MG63 (cell line): Measurements from ENCODE around the gene PCNX3. TPM values are rescaled to one million over a fixed set of nuclear protein-coding genes. Genes with fewer than 3 reads are reported as not detected.

Experiments used
- DNase-seq: peaks from one replicate; pipeline ENCODE4 v3.0.0-alpha.2; 2020
- H3K27me3 ChIP-seq: fragments of 250-450 bp; sonication (Bioruptor Pico); 2 replicates; pipeline ENCODE4 v1.5.1; 2020; ENCODE audit warnings: mild to moderate bottlenecking, moderate library complexity
- H3K36me3 ChIP-seq: fragments of 250-450 bp; sonication (Bioruptor Pico); 2 replicates; pipeline ENCODE4 v1.5.1; 2020; ENCODE audit warnings: mild to moderate bottlenecking, moderate library complexity
- H3K4me3 ChIP-seq: fragments of 250-450 bp; sonication (Bioruptor Pico); 2 replicates; pipeline ENCODE4 v1.5.1; 2020; ENCODE audit warnings: mild to moderate bottlenecking, moderate library complexity
- H3K9me3 ChIP-seq: fragments of 250-450 bp; sonication (Bioruptor Pico); 2 replicates; pipeline ENCODE4 v1.5.1; 2020; ENCODE audit warnings: mild to moderate bottlenecking, moderate library complexity
- total RNA-seq: library from RNA; depleted of rRNA; stranded (reverse); fragments of >200 nt; shearing (Covaris generic); gene quantifications from 2 replicates; pipeline ENCODE4 v1.2.3, GENCODE V29; 2014; ENCODE audit warnings: low replicate concordance

PCNX3 gene
- total RNA-seq, 1 experiment from 2014 or later: 21.0 TPM

- peaks cover 21% of the 10 kb centered on the region for H3K36me3 ChIP-seq
- no peak for DNase-seq
- H3K4me3 ChIP-seq: no peak overlapping the region
- no peaks in the 10 kb centered on the region for H3K9me3 ChIP-seq
- H3K27me3 ChIP-seq: no peaks in the 10 kb centered on the region
These were observed 23.4 kb upstream of the PCNX3 start for GRCh38 chr11:65591939-65592857.

DNA sequence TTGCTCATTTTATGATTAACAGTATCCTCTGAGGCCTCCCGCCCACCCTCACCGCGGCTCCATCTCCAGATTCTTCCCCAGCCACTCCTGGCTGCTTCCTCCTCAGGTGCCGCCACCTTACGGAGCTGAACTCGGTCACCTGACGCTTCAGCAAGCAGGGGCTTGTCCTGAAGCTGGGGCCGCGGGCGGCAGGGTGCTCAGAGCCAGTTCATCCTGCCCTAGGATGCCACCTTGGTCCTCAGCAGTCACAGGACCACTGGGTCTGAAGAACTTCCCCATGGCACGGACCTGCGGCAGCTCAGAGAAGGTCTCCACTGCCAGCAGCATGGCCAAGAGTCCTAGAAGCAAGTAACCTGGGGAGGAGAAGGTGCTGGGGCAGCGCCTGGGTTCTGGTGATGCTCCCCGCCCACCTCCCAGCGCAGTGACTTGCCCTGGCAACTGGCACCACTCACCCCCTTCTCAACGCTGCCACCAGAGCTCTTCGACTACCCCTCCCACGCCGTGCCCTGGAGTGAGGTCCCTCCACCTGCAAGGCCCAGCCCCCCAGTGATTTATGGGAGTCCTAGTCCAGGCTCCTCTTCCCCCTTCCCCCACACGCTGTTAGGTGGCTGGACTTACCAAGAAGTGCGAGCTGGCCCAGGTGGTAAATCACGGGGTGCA lies 22.6 kb upstream of the PCNX3 start:
- Histone ChIP-seq H3K9me3 (no peaks in the 10 kb centered on the region), H3K27me3 (no peaks in the 10 kb centered on the region), H3K36me3 (peaks cover 21% of the 10 kb centered on the region), H3K4me3 (no peak overlapping the region)
- no peak for DNase-seq

- DNase-seq: no peak
- H3K4me3 ChIP-seq: no peak overlapping the region
- no peaks in the 10 kb centered on the region for H3K27me3 ChIP-seq
- no peaks in the 10 kb centered on the region for H3K9me3 ChIP-seq
- H3K36me3 ChIP-seq: peaks cover 16% of the 10 kb centered on the region
These were observed 21.8 kb upstream of the PCNX3 start for GRCh38 chr11:65593518-65594414.

DNA sequence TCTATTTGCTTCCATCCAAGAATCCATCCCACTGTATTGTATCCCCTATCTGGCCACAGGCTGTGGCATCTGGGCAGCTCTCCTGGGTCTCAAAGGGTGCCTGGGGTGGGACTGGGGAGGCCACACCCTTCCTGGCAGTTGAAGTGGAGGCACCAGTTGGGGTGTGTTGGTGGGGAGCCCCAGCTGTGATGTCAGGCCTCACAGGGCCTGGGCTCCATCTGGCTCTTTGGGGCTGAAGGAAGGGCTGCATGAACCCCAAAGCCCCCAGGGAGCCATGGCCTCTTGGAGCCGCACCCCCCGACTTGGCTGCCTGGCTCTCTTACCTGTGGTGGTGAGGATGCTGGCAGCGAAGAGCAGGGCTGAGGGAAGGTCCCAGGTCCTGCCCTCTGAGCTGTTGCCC lies 20.4 kb upstream of the PCNX3 start:
- no peaks in the 10 kb centered on the region for H3K27me3 ChIP-seq
- H3K9me3 ChIP-seq: no peaks in the 10 kb centered on the region
- no peak for DNase-seq
- H3K4me3 ChIP-seq: no peak overlapping the region
- H3K36me3 ChIP-seq: peaks cover 15% of the 10 kb centered on the region

DNA sequence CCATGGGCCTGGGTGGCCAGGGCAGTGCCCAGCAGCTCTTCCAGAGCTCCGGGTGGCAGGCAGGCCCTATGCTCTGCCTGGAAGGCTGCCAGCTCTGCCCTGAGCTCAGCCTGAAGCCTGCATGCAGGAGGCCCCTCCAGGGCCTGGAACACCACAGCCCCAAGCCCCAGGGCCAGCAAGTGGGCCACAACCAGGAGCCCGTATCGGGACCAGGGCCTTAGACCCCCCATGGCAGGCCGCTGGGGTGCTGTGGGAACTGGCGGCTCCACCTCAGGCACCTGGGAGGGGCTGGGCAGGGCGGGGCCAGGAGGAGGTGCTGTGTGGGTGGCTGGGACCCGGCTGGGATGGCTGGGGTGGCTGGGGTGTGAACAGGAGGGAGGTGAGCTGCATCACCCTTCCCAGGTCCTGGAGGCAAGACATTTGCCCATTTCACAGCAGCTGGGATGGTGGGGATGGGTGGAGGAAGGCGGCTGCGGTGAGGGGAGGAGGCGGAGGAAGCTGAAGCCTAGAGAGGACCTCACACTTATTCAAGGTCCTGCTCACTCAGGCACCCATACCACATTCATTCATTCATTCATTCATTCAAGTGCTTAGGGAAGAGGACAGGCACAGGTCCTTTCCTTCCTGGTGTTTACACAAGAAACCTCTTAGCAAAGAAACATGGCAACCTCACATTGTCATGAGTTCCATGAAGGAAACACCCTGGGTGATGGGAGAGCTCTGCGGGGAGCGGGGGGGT lies 19.9 kb upstream of the PCNX3 start, which contains the start of gene KCNK7:
Gene KCNK7, minus strand, starts transcription at position 258 of the 739 bp plus-strand sequence. Its CDS starts 28 bp downstream, at position 230.
- no peaks in the 10 kb centered on the region for H3K9me3 ChIP-seq
- no peak for DNase-seq
- H3K27me3 ChIP-seq: no peaks in the 10 kb centered on the region
- H3K36me3 ChIP-seq: peaks cover 9% of the 10 kb centered on the region
- H3K4me3 ChIP-seq: no peak within 1 kb of the TSS

DNA sequence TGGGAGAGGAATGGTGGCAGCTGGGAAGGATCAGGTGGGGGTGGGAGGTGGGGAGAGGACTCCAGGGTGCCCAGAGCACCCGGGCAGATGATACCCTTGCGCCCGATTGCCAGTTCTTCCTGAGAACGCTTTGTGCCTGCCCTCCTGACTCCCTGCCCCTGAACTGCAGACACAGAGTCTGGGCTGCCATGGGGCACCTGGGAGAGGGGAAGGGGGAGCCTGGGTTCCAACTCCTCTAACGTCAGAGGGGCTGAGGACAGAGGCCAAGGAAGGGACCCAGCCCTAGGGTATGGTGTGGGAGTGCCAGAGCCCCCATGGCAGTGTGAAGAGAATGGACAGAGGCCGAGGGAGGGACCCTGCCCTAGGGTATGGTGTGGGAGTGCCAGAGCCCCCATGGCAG lies 19.1 kb upstream of the PCNX3 start:
- Histone ChIP-seq H3K27me3 (no peaks in the 10 kb centered on the region), H3K4me3 (no peak overlapping the region), H3K9me3 (no peaks in the 10 kb centered on the region), H3K36me3 (peaks cover 5% of the 10 kb centered on the region; the same call in 1 of the 2 replicates)
- no peak for DNase-seq

DNA sequence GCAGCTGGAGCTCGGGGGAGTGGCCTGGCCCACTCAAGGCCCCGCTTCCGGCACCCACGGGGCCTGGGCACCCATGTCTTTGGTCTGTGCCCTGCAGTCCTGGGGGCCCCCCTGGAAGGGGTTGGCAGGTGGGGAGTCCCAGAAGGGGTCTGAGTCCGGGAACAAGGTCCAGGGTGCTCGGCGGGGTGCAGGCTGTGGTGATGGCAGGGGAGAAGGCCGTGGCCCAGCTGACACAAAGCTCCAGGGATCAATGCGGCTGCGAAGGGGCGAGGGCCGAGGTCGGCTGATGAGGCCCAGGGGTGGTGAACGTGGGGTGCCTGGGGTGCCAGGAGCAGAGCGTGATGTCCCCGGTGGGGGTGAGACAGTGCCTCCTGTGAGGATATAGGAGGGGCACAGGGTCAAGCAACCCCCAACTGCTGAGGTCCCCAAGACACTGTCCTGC lies 17.3 kb upstream of the PCNX3 start:
- Histone ChIP-seq H3K36me3 (peaks cover 5% of the 10 kb centered on the region; the same call in 1 of the 2 replicates), H3K9me3 (no peaks in the 10 kb centered on the region), H3K4me3 (no peak overlapping the region), H3K27me3 (no peaks in the 10 kb centered on the region)
- DNase-seq: no peak

DNA sequence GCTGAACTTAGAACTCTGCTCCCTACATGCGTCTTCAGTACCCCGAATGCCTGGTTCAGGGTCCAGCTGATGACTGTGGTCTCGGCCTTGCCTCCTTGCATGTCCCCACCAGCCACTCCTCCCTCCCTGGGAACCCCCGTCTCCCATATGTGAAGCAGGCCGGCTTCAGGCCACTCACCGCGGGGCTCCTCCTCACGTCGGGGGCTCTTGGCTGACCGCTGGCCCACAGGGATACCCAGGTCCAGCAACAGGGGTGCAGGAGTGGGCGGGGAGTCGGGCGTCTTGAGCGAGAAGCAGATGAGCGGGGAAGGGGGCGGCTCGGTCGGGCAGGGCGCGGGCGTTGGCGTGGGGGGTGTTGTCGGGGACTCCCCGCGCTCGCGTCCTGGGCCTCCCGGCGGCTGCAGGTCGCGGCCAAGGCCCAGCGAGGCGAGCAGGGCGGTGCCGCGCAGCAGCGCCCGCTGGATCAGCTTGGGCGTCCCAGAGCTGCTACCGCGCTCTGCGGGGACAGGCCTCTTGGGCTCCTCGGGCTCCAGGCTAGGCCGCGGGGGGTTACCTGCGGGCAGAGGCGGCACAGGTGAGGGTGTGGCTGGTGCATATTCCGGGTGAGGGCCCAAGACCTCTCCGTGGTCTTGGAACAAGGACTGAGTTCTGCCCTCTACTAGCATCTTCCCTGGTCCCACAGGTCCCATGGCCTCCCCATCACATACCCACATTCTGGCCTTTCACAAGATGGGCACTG lies 16.2 kb upstream of the PCNX3 start:
- no peak for DNase-seq

DNA sequence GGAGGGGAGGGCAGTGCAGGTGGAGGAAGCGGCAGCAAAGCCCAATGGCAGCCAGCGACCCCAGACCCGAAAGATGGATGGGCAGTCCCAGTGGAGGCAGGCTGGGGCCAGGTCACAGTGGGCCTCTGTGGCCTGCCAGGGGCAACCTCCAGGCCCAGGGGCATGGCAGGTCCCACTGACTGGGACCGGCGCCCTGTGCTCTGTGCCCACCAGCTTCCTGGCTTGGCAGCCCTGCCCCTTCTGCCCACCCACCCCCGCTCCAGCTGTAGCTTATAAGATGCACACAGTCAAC lies 15.7 kb upstream of the PCNX3 start:
- peaks cover 13% of the 10 kb centered on the region for H3K36me3 ChIP-seq
- no peak for DNase-seq
- H3K27me3 ChIP-seq: no peaks in the 10 kb centered on the region
- no peak overlapping the region for H3K4me3 ChIP-seq
- no peaks in the 10 kb centered on the region for H3K9me3 ChIP-seq

More for the DNA sequence above, 16.2 kb upstream of the PCNX3 start:
- Histone ChIP-seq H3K36me3 (peaks cover 9% of the 10 kb centered on the region; the same call in 1 of the 2 replicates), H3K4me3 (no peak overlapping the region), H3K9me3 (no peaks in the 10 kb centered on the region), H3K27me3 (no peaks in the 10 kb centered on the region)

- Histone ChIP-seq H3K9me3 (no peaks in the 10 kb centered on the region), H3K27me3 (no peaks in the 10 kb centered on the region), H3K4me3 (no peak overlapping the region), H3K36me3 (peaks cover 26% of the 10 kb centered on the region)
- DNase-seq: no peak
These were observed 11.3 kb upstream of the PCNX3 start for GRCh38 chr11:65604258-65604657.

DNA sequence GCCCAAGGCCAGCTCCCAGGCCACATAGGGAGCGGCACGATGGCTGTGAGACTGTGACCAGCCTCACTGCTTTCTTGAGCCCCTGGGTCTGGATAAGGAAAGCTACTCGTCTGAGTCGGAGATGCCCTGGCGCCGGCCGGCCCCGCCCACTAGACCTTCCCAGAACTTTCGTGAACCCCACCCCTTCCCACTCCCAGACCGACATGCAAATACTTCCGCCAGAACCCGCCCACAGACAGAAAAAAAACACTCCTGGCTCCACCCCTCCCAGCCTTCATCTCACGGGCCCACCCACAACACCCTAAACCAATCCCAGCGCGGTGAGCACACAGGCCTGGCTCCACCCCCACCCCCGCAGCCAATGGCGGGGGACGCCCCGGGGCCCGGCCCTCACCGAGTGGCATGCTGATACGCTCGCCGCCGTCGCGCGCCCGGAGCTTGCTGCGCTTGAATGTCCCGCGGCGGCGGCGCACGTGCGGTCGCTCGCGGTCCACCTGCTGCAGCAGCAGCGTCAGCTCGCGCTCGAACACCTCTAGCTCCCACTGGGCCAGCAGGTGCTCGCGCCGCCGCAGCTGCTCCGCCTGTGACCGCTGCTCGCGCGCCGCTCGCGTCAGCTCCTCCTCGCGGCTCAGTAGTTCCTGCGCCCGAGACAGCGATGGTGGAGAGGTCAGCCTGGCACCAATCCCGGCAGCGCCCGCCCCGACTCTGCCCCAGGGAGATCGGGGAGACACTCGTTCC lies 8.5 kb upstream of the PCNX3 start:
- Histone ChIP-seq H3K9me3 (no peaks in the 10 kb centered on the region), H3K27me3 (no peaks in the 10 kb centered on the region), H3K4me3 (no peak overlapping the region), H3K36me3 (peaks cover 30% of the 10 kb centered on the region)
- no peak for DNase-seq

- no peak for DNase-seq
- Histone ChIP-seq H3K27me3 (no peaks in the 10 kb centered on the region), H3K4me3 (no peak overlapping the region), H3K36me3 (peaks cover 36% of the 10 kb centered on the region), H3K9me3 (no peaks in the 10 kb centered on the region)
These were observed 7.8 kb upstream of the PCNX3 start for GRCh38 chr11:65607614-65608426.

DNA sequence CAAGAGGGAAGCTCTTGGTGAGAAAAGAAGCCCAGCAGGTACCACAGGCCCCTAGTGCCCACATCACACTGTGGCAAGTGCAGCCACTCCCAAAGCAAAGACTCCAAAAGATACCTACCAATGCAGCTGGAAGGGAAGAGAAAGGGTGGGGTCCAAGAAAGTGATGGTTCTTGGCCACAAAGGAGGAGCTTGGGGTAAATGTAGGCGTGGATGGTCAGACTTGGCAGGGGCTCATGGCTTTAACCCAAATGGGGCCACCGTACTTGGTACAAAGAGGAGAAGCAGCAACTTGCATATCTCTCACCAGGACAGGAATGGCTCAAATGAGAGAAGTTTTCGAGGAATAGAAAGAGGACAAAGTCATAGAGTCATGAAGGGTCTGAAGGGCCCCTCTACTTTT lies 6.3 kb upstream of the PCNX3 start:
- DNase-seq: no peak
- no peaks in the 10 kb centered on the region for H3K27me3 ChIP-seq
- peaks cover 33% of the 10 kb centered on the region for H3K36me3 ChIP-seq
- no peak overlapping the region for H3K4me3 ChIP-seq
- no peaks in the 10 kb centered on the region for H3K9me3 ChIP-seq

GRCh38 chr11:65609665-65610064 lies 5.9 kb upstream of the PCNX3 start:
- Histone ChIP-seq H3K4me3 (no peak overlapping the region), H3K9me3 (no peaks in the 10 kb centered on the region), H3K36me3 (peaks cover 30% of the 10 kb centered on the region), H3K27me3 (no peaks in the 10 kb centered on the region)
- DNase-seq: no peak
